ENCODE data around the gene SF3B6. TPM values are rescaled to one million over a fixed set of nuclear protein-coding genes. Genes with fewer than 3 reads are reported as not detected.

SF3B6 gene
- total and polyA plus RNA-seq, 9 of the 15 experiments (the other 6 are each of a cell fraction or from before 2014, with no cell fraction given) = 146 to 591 (median 295) TPM

GRCh38 chr2:24083567-24084385 is 7.7 kb upstream of the SF3B6 start (continued):
- peak; percentile 72 for TF ChIP-seq ZNF395 (CRISPR knock-in tag; IDR thresholded peaks at IDR 0.05)
- TF ChIP-seq SMAD2 (IDR thresholded peaks at IDR 0.05; ENCODE audit: low read depth, low read length) = no peak
- TF ChIP-seq TFAP4 (CRISPR knock-in tag; IDR thresholded peaks at IDR 0.05; ENCODE audit: borderline replicate concordance) = peak; percentile 69; the same call in 1 of the 2 replicates
- peak; percentile 50; the same call in 1 of the 2 replicates for TF ChIP-seq NFRKB (IDR thresholded peaks at IDR 0.05; ENCODE audit: low read depth)
- peak; percentile 35 to 84 (median 63) for TF ChIP-seq YY1 (IDR thresholded peaks at IDR 0.05; ENCODE audit: borderline replicate concordance in 1 of 3, control insufficient read depth in 1 of 3, extremely low read depth in 1 of 3, insufficient read depth in 3 of 3, insufficient read length in 1 of 3, insufficient replicate concordance in 2 of 3, low read depth in 1 of 3, low read length in 2 of 3)
- TF ChIP-seq MED1 (CRISPR knock-in tag; IDR thresholded peaks at IDR 0.05; ENCODE audit: borderline replicate concordance) = no peak
- peak; percentile 26; the same call in 1 of the 2 replicates for TF ChIP-seq SMARCA4 (IDR thresholded peaks at IDR 0.05)
- TF ChIP-seq ATF6 (CRISPR knock-in tag; IDR thresholded peaks at IDR 0.05) = peak; percentile 91
- 0 out of 4 replicates have a peak, but pooled peaks of 1 of the 2 experiments have one; percentile 25 for TF ChIP-seq FOXA3 (CRISPR knock-in tag; conservative IDR thresholded peaks at IDR 0.05 in 1 of 2, IDR thresholded peaks at IDR 0.05 in 1 of 2)
- 0 out of 2 replicates have a peak, but pooled peaks have one; percentile 23 for TF ChIP-seq NCOR1 (IDR thresholded peaks at IDR 0.05)
- TF ChIP-seq ZNF224 (CRISPR knock-in tag; IDR thresholded peaks at IDR 0.05) = no peak
- TF ChIP-seq E2F6 (IDR thresholded peaks at IDR 0.05; ENCODE audit: borderline replicate concordance in 1 of 2, extremely low read depth in 1 of 2, insufficient read depth in 1 of 2, insufficient read length in 1 of 2, low read depth in 1 of 2, low read length in 1 of 2, poor library complexity in 1 of 2, severe bottlenecking in 1 of 2) = peak in 1 of 2 experiments; percentile 1
- peak; percentile 49; the same call in 1 of the 2 replicates for TF ChIP-seq DPF2 (IDR thresholded peaks at IDR 0.05)
- peak; percentile 37; the same call in 1 of the 2 replicates for TF ChIP-seq ELF1 (tag; IDR thresholded peaks at IDR 0.05)
- TF ChIP-seq KDM1A (IDR thresholded peaks at IDR 0.05) = peak; percentile 80 to 89
- peak; percentile 71 for TF ChIP-seq HMBOX1 (IDR thresholded peaks at IDR 0.05)
- TF ChIP-seq KLF13 (tag; IDR thresholded peaks at IDR 0.05; ENCODE audit: borderline replicate concordance, low read depth) = 0 out of 2 replicates have a peak, but pooled peaks have one; percentile 15
- TF ChIP-seq KLF16 (IDR thresholded peaks at IDR 0.05) = peak; percentile 75
- TF ChIP-seq HDAC2 (IDR thresholded peaks at IDR 0.05) = no peak
- peak; percentile 40 for TF ChIP-seq TBP (optimal IDR thresholded peaks at IDR 0.05; ENCODE audit: low read depth, low read length)

Measured in K562 (cell line).